Stimulated activated CD4-positive, alpha-beta T cell treated with anti-CD3 and anti-CD28 coated beads, Interleukin-2, amount 100 ng/mL, for 24 hours (primary cell): Measurements from ENCODE around the gene PSMD5.
A peak's percentile ranks its signal among the peaks of the same experiment; 100 is the strongest.

Source experiments
- DNase-seq, 2 donors: peaks; one replicate each; pipeline ENCODE4 v3.0.0-alpha.2; 2020

PSMD5 gene

DNA sequence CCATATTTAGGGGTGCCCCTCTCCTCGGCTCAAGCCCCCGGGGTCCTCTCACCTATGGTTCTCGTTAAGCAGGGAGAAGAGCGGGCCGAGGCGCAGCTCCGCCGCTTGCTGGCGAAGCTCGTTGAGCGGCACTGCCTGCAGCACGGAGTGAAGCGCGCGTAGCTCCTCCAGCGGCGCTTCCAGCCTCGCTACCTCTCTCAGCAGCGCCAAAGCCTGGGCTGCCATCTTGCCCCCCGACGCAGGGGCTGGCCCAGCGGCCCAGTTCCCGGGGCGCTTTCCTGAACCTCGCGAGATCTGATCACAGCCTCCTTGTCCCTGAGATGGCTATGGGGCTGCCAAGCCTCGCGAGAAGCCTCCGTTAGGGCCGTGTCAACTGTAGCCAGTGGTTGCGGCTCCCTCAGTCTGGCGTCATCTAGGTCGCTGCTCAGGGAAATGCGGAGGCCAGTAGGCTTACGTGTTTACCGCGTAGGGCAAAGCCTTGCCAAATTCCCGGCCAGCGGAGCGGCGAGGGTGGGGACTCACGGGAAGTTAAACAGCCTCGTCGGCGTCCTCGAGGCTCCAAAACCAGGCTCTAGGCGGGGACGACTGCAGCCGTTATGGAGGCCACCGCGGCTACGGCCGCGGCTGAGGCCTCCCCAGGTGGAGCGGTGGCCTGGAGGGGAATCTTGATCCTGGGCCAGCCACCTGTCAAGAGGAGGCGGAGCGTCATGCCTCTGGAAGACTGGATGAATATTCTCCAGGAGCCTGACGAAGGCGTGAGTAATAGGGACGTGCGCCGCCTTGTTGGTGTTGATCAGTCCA is at the start of gene PSMD5:
PSMD5 (minus strand) TSS at position 238 of the 801 bp plus-strand sequence; CDS start at position 225, 13 bp downstream.
- peak; percentile 91 to 97 for DNase-seq

DNA sequence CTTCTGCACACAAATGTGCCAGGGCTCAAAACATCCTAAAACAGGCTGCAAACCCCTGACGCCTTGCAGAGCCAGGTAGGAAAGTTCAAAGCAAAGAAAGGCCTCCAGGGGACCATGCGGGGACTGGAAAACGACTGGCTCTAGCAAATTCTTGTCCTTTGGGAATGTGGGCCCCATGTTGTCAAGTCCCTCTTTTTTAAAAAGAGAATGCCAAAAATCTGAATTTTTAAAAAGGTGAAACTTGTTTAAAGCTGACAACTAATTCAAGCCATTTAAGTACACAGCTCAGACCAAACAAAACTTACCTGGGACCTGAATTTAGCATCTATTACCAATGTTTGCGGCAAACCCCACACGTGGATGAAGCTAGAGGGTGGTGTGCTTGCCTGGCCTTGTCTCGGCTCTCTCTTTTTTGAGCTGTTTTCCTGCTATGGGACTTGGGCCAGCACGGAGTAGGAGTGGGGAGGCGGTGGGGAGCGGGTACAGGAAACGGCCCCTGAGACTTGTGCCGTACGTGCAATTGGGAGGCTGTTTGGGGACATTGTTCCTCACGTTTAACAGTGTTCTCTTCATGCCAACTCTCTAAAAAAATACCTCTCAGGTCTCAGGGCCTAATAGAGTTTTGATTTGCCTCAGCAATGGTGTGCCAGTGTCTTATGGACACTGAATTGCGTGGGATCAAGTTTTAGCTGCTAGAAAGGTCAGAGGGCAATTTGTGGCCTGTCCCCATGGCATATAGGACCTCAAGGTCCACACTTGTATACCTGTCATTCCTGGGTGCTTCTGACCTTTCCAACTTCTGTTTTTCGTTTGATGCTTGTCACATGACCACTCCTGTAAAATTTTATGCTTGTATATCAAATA is 49.4 kb upstream of the PSMD5 start:
- DNase-seq: peak in 1 of 2 donors; percentile 46

DNA sequence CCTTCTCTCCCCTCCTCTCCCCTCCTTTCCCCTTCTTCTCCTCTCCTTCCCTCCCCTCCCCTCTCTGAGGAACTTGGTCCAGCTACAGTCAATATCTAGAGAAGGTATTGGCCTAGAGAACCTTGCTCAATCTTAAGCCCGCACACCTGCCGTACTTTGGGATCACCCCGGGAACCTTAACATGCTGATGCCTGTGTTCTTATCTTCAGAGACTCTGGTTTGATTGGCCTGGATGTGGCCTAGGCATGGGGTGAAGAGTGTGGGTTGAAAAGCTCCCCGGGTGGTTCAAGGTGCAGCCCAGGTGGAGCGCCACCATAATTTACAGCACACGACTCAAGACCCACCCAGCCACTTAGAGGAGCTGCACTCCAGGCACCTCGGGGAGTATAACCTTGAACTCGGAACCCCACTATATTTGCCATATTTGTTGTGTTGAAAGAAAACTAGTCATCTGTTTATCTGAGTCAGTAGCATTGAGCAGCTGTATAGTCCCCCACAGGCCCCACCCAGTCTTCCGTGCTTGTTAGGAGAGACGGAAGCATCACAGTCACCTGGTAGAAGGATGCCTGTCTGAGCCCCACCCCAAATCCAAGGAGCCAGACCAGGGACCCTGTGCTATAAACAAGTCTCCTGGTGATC is 48.6 kb upstream of the PSMD5 start:
- peak; percentile 70 to 72 for DNase-seq

DNA sequence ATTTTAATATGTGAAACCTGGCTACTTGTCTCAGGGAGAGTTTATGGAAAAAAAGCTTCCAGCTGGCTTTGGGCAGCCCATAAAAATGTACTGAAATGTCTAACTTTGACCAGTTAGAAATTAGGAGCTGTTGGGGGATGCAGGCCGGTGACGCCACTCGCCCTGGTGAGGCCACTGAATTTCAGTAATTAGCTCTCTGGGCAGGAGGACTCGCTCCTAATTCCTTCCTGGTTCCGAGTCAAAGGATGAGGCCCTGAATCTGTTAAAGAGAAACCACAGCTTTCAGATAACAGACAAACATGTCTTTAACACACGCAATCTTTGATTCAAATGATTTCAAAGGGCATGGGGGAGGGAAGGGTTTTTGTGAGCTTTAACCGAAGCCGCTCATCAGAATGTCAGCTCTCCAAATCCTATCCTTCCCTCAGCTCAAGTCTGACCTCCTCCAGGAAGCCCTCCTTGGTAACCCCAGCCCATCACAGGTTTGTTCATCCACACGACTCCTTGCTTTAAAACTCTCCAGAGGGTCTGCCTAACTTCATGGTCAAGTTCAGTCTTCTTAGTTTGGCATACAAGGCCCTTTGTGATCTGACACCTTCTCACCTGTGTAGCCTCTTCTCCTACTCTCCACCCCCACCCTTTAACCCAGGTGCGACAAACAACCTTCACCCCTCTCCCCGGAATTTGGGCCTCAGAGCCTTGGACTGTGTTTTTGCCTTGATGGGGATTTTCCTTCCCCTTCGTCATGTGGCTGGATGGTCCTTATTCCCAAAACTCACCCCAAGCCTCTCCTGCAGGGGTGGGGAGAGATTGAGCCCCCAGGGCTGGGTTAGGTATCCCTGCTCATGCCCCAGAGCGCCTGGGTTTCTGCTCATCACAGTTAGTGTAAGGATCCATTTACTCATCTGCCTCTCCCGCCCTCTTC is 47.9 kb upstream of the PSMD5 start:
- peak in 1 of 2 donors; percentile 57 for DNase-seq

DNA sequence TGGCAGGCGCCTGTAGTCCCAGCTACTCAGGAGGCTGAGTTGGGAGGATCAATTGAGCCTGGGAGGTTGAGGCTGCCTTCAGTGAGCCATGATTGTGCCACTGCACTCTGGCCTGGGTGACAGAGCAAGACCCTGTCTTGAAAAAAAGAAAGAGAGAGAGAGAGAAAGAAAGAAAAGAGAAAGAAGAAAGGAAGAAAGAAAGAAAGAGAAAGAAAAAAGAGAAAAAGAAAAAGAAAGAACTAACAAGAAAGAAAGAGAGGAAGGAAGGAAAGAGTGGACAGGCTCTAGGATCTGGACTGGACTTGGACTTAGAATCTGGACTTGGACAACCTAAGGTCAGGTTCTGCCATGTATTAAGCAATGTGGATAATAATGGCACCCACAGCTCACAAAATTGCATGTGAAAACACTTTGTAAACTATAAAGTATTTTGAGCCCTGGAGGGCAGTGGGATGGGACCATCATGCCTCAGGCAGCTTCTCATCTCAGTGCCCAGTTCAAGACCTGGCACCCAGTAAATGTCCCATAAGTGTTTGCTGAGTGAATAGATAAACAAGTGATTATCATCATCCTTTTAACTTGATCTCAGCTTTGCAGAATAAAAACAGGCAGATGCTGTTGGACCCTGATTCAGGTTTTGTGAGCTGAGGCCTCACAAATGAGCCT is 47.0 kb upstream of the PSMD5 start:
- DNase-seq: no peak

DNA sequence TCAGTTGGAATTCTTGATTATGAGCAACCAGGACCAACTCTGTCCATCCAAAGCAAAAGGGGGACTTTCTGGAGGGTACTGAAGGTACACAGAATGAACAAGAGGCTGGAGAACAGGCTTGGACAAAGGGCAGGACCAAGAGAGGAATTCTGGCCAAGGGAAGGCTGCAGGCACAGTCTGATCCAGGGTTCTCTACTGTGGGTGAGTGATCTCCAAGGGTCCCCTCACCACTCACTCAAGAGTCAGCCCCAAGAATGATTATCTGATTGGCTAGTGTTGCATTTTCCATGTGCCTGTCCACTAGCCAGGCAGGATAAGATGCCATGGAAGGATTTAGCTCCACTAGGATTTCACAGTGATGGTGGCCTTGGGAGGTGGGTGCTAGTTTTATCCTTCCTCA is 45.9 kb upstream of the PSMD5 start:
- no peak for DNase-seq

DNA sequence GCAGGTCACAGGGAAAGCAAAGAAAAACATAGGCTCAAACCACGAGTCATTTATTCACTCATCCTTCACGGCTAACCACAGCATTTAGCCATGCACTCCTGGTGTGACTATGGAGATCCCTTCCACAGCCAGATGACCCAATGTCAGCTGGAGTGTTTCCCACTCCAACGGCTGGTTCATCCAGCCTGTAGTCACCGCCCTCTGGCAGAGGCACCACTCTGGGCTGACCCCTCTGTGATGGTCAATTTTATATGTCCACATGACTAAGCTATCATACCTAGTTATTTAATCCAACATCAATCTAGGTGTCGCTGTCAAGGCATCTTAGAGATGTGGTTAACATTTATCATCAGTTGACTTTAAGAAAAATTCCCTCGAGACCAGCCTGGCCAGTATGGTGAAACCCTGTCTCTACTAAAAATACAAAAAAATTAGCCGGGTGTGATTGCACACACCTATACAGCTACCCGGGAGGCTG is 43.8 kb upstream of the PSMD5 start:
- no peak for DNase-seq

DNA sequence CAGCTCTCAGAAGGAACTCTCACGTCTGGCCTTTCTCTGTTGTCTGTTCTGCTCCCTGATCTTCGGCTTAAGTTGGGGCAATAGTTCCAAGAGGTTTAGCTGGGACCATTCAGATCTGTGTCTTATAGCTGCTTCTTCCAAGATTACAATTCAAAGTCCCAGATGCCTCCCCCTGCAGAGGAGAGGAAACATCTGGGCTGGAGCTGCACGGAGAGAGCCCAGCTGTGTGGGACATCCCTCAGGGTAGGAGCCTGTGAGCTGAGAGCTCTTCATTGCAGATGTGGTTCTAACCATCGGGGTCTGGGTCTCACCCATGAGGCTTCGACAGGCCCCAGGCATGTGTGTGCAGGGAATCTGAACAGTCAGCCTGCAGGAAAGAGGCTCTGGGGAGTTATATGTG is 43.2 kb upstream of the PSMD5 start:
- no peak for DNase-seq

DNA sequence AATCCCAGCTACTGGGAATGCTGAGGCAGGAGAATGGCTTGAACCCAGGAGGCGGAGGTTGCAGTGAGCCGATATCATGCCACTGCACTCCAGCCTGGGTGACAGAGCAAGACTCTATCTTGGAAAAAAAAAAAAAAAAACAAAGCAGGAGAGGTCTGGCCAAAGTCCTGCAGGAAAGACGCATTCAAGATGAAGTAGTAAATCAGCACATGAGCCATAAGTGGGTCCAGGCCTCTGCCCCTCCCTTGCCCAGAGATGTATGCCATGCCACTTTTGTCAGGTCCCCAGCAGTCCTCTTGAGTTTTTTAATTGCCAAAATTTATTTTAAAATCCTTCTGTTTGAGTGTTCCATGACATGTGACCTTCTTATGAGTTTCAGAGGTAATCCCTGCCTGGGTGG is 42.7 kb upstream of the PSMD5 start:
- DNase-seq: no peak

DNA sequence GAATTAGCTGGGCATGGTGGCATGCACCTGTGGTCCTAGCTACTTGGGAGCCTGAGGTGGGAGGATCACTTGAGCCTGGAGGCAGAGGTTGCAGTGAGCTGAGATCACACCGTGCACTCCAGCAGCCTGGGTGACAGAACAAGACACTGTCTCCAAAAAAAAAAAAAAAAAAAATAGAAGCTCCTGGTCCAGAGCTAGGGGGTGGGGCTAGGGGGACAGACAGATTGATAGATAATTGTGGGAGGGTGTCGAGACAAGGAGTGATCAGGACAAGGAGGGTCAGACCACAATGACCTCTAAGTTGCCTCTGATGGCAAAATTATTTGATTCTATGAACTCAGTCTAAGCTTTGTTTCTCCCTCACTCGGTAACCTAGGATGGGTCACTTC is 40.9 kb upstream of the PSMD5 start:
- no peak for DNase-seq

DNA sequence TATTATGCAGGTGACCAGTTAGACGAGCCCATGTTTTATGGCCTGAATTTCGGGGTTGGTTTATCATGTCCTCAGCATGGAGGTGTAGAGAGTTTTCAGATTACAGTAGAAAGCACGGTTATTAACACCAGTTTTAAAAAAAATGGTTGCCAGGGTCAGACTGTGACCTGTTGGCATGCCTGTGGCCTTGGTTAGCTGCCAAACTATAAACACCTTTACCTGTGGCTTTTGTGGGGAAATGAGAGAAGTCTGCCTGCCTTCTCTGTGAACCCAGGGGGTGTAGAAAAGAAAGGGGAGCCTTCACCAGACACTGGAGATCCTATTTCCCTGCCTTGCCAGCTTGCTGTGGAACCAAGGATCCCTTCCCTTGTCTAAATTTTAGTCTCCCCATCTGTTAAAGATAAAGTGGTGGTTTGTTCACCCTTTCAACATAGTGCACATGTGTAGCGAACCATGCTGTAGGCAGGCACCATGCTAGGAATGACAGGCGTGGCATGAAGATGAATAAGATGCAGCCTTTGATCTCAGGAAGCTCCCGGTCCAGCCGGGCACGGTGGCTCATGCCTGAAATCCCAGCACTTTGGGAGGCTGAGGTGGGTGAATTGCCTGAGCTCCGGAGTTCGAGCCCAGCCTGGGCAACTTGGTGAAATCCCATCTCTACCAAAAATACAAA is 40.3 kb upstream of the PSMD5 start:
- DNase-seq: no peak

DNA sequence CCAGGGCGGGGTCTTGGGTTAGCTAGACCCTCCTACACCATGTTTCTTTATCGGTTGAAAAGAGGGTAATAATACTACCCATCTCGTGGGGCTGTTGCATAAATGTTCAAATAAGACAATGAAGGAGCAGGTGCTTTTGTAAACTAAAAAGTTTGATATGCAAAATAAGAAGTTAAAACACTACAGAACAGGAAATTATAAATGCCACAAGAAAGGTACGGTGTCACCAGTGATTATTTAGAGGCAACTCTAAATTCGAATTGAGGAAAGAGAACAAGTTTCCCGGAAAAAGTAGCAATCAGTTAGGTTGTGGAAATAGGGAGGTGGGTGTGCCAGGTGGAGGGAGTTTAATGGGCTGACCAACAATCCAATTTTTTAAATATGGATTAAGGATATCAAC is 36.7 kb upstream of the PSMD5 start:
- DNase-seq: no peak

DNA sequence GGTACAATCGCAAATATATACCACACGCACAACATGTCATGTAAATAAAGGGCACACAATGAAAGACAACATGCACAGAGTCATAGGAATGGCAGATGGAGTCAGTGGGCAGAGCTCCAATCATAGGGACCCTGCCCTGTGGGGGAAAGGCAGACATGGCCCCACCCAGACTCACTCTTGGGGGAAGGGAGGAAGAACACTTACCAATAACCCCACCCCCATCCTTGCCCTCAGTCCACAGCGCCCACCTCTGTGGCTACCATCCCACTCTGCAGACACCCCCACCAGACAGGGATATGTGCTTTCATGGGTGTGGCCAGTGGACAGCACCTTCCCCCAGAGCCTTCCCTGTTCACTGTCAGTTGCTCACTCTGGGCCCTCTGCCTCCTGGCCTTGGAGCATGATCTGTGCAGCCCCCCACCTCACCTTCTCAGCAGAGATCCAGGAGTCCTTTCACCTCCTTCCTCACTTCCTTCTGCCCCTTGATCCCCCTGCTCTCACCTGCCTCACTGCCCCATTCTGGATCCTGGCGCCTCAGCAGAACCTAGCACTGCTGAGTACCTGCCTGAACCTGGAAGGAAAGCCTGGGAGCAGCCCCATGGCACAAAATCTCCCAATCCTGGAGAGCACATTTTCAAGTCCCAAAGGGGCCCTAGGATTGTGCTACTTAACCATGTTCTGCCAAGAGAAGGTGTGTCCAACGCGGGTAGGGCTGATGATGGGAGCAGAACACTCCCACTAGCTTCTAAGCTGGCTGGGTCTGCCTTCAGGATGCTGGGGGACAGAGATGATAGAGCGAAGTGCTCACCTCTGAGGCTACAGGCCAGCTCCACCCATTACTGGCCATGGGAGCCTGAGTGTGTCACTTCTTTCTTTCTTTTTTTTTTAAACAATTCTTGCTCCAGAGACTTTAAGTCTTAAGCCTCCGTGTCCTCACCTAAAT is 35.7 kb upstream of the PSMD5 start:
- no peak for DNase-seq

DNA sequence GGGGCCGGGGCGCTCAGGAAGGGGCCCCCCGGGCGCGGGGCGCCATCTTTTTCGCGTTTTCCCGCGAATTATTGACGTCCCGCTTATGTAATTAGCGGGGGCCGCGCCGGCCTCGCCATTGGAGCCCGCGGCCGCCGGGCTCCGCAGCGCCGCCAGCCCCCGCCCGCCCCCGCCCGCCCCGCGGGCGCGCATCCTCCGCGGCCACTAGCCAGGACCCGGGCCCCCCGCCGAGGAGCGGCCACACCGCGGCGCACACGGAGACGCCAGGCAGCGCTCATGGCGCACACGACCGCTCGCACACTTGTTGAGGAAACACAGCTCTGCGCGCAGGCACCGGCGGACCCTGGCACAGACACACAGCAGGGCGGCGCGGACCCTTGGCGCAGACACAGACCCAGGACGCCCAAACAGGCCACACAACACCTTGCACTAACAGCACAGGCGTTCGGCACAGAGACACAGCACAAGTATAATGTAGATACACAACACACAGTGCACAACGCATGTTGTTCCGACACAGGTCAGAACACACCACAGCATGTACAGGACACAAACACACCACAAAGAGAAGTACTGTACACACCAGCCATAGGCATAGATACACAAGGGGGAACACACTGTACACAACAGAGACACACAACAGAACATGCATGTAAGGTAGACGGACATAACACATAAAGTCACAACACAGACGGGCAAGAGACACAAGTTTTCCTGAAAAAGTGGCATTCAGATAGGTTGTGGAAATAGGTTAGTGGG is 34.7 kb upstream of the PSMD5 start:
- peak; percentile 74 to 86 for DNase-seq

DNA sequence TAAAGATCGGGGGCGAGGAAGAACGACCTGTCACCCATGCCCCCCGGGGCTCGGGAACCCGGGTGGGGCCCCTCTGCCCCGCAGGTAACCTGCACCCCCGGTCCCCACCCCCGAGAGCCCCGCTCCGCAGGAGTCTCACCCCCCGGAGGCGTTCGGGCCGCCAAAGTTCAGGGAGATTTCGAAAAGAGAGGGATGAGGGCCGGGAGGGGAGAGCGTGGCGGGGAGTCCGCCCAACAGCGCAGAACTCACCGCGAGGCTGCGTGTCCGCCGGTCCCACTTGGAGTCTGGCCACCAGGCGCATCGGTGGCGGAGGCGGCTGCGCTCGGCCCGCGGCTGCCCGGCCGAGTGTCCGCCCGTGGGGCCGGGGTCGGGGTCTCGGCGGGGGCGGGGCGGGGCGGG is 34.1 kb upstream of the PSMD5 start, which contains the start of gene PHF19:
PHF19 (minus strand) TSS at position 347 of the 399 bp plus-strand sequence. CDS start 2,447 bp downstream, outside the sequence.
- DNase-seq: peak in 1 of 2 donors; percentile 62

DNA sequence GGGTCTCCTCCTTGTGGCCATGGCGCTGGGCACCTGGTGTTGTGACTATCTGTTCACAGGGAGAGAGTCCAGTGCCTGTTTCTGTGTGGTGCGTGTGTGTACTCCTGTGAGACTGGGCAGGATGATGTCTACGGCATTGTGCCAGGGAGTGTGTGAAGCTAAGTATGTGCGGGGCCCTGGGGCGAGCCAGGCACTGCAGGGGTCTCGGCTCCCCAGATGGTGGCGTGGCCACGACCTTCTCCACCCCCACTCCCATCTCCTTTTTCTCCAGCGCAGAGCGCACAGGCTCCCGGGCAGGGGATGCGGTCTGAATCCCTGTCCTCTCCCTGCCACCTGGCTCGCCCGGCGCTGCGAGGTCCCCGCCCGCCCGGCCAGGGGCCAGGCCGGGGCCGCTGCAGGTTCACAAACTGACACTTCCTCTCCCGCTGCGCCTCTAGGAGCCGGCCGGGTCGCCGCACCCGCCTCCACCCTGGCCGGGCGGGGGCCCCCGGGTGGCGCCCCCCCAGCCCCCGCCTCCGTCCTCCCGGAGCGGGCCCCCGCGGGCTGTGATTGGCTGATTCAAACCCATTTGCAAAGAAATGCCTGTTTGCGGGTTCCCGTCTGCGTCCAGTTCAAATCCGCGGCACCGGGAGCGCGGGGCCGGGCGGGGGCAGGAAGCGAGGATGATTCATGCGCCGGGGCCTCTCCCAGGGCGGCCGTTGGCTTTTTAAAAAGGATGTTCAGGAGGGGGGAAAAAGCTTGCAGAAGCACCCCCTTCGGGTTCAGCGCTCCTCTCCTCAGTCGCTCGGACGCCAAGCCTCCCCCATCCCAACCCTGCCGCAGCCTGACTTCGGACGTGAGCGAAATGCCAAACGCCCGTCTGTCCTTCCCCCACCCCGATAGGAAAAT is 33.5 kb upstream of the PSMD5 start:
- DNase-seq: peak; percentile 82 to 92

DNA sequence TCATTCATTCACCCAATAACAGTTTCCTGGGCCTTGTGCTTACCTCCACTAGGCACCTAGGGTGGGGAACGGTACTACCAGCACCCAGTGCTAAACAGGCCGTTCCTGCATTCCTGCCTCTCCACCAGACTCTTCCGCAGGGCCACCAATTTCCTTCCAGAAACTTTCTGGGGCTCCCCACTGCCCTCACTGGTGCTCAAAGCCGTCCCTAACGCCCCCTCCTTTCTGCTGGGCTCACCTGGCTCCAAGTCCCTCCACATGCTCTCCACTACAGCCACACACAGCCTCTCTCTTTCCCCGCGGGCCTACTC is 32.9 kb upstream of the PSMD5 start:
- no peak for DNase-seq

DNA sequence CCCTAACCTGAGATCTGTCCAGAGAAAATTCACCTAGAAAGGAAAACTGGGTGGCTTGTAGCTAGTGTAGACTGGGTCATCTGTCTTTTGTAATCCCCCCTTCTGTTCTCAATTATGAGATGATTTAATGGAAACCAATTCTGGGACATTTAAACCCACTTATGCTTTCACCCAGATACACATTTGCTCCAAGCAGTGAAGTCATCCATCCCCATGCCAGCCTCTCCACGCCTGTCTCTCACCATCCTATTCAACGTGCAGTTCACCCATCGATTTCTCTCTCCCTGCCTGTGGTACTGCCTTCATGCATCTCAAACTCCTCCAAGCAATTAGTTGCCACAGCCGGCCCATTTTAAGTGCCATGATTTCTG is 32.5 kb upstream of the PSMD5 start:
- DNase-seq: no peak
